GM18511 (cell line): Measurements from ENCODE around the gene RPS3.

Experiments used
- ATAC-seq: cut with Tn5 transposase; IDR thresholded peaks from one replicate; pipeline ENCODE4 v1.9.1; 2021; ENCODE audit warnings: mild to moderate bottlenecking, moderate library complexity; ENCODE audit not compliant: unreplicated experiment

The RPS3 gene

GRCh38 chr11:75453916-75454655 lies 54.8 kb downstream of the RPS3 start:
- ATAC-seq, result no peak

GRCh38 chr11:75454987-75455386 lies 55.7 kb downstream of the RPS3 start:
- ATAC-seq, result no peak
